Measurements from ENCODE around the gene TYROBP.

The TYROBP gene

GRCh38 chr19:35869327-35870123, 38.6 kb downstream of the TYROBP start:
- DNase-seq = peak; percentile 10 to 13

DNA sequence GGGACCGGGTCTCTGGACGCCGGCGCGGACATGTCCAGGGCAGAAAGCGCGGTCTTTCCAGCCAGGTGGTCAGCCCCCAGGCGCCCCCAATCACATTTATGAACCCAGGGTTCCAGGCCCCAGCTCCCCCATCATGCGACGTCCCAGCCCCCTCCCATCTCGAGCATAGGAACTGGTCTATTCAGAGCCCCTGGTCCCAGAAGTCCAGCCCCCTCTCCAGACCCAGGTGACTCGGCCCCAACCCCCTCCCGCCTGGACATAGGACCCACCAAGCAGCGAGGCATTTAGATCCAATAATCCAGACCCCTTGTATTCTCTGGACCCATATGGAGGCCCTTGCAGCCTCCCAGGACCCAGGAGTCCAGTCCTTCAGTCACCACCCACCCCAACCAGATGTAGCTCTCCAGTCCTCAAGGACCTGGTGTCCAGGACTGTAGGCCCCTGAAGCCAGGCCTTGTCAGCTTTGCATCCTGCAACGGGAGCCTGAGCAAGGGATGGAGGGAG, 39.2 kb downstream of the TYROBP start:
- DNase-seq = no peak

- DNase-seq = peak; percentile 2 to 4
These were observed 39.8 kb downstream of the TYROBP start, which contains the start of gene APLP1 for GRCh38 chr19:35868172-35868822. Gene APLP1, plus strand, starts transcription at chr19:35868574. Its CDS starts 63 bp downstream, at chr19:35868637.

DNA sequence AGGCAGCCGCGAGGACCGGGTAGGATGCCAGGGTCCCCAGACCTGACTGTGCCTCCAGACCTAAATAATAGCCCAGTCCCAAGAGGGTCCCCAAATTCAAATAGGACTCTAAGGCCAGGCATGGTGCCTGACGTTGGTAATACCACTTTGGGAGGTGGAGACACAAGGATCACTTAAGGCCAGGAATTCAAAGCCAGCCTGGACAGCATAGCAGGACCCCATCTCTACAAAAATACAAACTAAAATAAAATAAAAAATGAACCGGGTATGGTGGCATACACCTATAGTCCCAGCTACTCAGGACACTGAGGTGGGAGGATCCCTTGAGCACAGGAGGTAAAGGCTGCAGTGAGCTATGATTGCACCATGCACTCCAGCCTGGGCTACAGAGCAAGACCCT, 45.1 kb downstream of the TYROBP start:
- DNase-seq = no peak

DNA sequence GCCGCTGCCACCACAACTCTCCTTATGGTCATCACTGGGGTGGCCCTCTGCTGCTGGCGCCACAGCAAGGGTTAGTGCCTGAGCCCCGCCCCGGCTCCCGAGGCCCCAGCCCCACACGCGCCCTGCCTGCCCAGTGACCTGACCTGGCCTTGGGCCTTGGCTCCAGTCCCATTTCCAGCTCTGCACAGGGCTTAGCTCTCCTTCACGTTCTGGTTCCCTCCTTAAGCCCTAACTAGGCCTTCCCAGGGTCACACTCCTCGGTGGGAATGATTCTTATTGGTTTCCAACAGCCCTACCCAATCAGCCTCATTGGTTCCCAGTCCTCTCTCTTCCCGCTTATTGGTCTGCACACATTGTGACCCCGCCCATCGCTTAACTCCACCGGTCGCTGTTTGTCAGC, 45.6 kb downstream of the TYROBP start:
- no peak for DNase-seq

GRCh38 chr19:35861640-35862160, 46.4 kb downstream of the TYROBP start:
- no peak for DNase-seq

DNA sequence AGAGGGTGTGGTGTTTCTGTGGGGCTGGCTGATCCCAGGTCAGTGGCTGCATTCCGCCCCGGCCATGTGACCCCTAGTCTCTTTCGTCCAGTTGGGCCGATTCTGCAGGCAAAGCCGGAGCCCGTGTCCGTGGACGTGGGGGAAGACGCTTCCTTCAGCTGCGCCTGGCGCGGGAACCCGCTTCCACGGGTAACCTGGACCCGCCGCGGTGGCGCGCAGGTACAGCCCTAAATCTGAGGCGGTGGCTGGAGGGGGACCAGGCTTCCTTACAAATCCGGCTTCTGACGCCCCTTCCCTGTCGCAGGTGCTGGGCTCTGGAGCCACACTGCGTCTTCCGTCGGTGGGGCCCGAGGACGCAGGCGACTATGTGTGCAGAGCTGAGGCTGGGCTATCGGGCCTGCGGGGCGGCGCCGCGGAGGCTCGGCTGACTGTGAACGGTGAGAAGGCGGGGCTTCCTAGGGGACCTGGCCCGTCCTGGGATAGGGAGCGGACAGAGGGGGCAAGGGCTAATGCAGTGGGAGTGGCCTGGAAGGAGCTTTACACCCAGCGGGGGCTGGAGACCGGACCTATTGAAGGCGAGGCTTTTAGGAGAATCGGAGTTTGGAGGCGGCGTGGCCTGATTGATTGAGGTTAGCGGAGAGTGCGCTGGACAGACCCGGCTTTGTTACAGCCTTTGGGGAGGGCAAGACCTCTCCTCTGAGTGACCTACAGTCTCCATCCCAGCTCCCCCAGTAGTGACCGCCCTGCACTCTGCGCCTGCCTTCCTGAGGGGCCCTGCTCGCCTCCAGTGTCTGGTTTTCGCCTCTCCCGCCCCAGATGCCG, 47.1 kb downstream of the TYROBP start:
- no peak for DNase-seq

DNA sequence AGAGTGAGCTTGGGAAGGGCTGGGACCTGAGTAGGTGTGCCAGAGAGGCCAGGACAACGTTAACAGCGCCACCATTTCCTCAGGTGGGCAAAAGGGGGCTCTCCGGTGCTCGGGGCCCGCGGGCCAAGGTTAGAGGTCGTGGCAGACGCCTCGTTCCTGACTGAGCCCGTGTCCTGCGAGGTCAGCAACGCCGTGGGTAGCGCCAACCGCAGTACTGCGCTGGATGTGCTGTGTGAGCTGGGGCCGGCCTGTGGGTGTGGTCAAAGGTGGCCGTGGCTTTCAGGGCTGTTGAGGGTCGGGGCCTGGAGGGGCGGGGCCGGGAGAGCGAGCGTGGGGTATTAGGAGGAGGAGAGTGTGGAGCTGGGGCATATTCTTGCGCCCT, 47.7 kb downstream of the TYROBP start:
- DNase-seq = no peak

GRCh38 chr19:35859414-35859813, 48.7 kb downstream of the TYROBP start:
- DNase-seq = no peak

DNA sequence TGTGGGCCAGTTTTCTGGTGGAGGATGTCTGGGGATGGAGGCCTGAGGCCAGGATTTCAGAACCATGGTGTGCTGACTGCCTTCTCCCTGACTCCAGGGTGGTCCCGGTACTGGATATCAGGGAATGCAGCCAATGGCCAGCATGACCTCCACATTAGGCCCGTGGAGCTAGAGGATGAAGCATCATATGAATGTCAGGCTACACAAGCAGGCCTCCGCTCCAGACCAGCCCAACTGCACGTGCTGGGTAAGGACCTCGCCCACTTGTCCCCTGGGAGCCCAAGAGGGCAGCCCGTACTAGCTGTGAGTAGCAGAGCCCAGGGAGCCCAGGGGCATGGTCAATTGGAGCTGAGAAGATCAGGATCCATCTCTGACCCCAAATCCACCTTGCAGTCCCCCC, 49.8 kb downstream of the TYROBP start:
- DNase-seq = no peak

DNA sequence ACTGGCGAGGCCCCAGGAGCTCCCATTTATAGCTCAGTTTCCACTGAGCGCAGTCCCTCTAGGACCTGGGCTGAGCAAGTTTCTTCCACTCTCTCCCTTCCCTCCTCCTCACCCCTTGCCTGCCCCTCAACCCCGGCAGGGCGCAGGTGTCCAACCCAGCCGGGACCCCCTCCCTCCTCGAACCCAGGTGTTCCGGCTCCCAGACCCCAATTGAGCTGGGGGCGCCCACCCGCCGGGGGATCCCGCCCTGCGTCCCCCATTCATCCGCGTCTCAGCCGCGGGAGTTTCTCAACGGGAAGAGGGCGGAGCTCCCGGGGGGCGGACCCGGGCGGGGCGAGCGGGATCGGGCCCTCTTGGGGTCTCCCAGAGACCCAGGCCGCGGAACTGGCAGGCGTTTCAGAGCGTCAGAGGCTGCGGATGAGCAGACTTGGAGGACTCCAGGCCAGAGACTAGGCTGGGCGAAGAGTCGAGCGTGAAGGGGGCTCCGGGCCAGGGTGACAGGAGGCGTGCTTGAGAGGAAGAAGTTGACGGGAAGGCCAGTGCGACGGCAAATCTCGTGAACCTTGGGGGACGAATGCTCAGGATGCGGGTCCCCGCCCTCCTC, 51.4 kb downstream of the TYROBP start, which contains the start of gene KIRREL2:
KIRREL2 (plus strand) TSS at position 366 of the 604 bp plus-strand sequence; CDS start at position 575, 209 bp downstream.
- peak; percentile 26 to 66 for DNase-seq
